Natural killer cell (primary cell): Measurements from ENCODE around the gene TWIST2. TPM values are rescaled to one million over a fixed set of nuclear protein-coding genes. Genes with fewer than 3 reads are reported as not detected.

Experiments used
- ATAC-seq, 3 donors: fragments of 150-1000 bp in 2 of 3; fragments of 200-7000 bp in 1 of 3; cut with Tn5 transposase; 1 replicate in 1 of 3; 2 replicates in 2 of 3; pipeline ENCODE4 v1.10.0; 2021; ENCODE audit warnings: mild to moderate bottlenecking in 2 of 3, moderate library complexity in 2 of 3
- DNase-seq, 2 donors: peaks; one replicate each; pipeline versions ENCODE4 v3.0.0 to v3.0.0-alpha.2; 2013 to 2021; ENCODE audit warnings: mixed read lengths in 1 of 2
- H3K27ac ChIP-seq: one replicate; pipeline ENCODE4 v1.5.1; 2013; ENCODE audit warnings: mild to moderate bottlenecking, low read length
- H3K27me3 ChIP-seq: one replicate; pipeline ENCODE4 v1.6.1; 2013; ENCODE audit warnings: low read length; ENCODE audit not compliant: control insufficient read depth, insufficient read depth
- H3K36me3 ChIP-seq: one replicate; pipeline ENCODE4 v1.6.1; 2013; ENCODE audit warnings: low read length; ENCODE audit not compliant: control insufficient read depth, insufficient read depth
- H3K4me1 ChIP-seq: one replicate; pipeline ENCODE4 v1.6.1; 2013; ENCODE audit warnings: low read length; ENCODE audit not compliant: control insufficient read depth, insufficient read depth
- H3K4me3 ChIP-seq: one replicate; pipeline ENCODE4 v1.5.1; 2013; ENCODE audit warnings: low read length
- H3K9me3 ChIP-seq: one replicate; pipeline ENCODE4 v1.6.1; 2013; ENCODE audit warnings: low read length; ENCODE audit not compliant: control insufficient read depth, insufficient read depth
- H3K27ac Mint-ChIP-seq, 2 donors: one replicate each; pipeline ENCODE4 v1.8.0; 2022; ENCODE audit warnings: mild to moderate bottlenecking in 2 of 2, mixed read lengths in 2 of 2, moderate library complexity in 1 of 2
- H3K27me3 Mint-ChIP-seq, 2 donors: one replicate each; pipeline ENCODE4 v1.8.0; 2022; ENCODE audit warnings: low read depth in 2 of 2, mixed read lengths in 2 of 2
- H3K36me3 Mint-ChIP-seq: one replicate; pipeline ENCODE4 v1.8.0; 2022; ENCODE audit warnings: mixed read lengths
- H3K4me1 Mint-ChIP-seq, 2 donors: one replicate each; pipeline ENCODE4 v1.8.0; 2022; ENCODE audit warnings: mixed read lengths in 2 of 2
- H3K4me3 Mint-ChIP-seq: one replicate; pipeline ENCODE4 v1.8.0; 2022; ENCODE audit warnings: mild to moderate bottlenecking, moderate library complexity, mixed read lengths
- H3K9me3 Mint-ChIP-seq, 2 donors: one replicate each; pipeline ENCODE4 v1.8.0; 2022; ENCODE audit warnings: mixed read lengths in 2 of 2
- WGBS: methylation state at CpG from one replicate; pipeline ENCODE4 v1.1.7; 2013; ENCODE audit warnings: missing lambda C conversion rate; ENCODE audit not compliant: insufficient coverage; 5-methylcytosine and 5-hydroxymethylcytosine counted together
- intact Hi-C: fragments of 100-400 bp; cut with micrococcal nuclease; formaldehyde crosslinking; loops from one replicate; pipeline ENCODE4 v1.14.2; 2022
- total RNA-seq, 4 donors: library from RNA; stranded (reverse); fragments of 120-200 nt in 1 of 4; gene quantifications; one replicate each; pipeline versions ENCODE4 v1.2.3 to v1.2.4, GENCODE V29; 2013 to 2022
- TF ChIP-seq, protein P1 (sequence below): fragments of 200-600 bp; IDR thresholded peaks from one replicate; pipeline ENCODE4 v1.8.0; 2022; ENCODE audit warnings: antibody characterized with exemption

The TWIST2 gene
- total RNA-seq, 3 donors from 2014 or later (not counting 1 experiment from before 2014, with no cell fraction given) = not detected

GRCh38 chr2:238863749-238864206 is 15.9 kb downstream of the TWIST2 start:
- TF ChIP-seq, protein P1, sequence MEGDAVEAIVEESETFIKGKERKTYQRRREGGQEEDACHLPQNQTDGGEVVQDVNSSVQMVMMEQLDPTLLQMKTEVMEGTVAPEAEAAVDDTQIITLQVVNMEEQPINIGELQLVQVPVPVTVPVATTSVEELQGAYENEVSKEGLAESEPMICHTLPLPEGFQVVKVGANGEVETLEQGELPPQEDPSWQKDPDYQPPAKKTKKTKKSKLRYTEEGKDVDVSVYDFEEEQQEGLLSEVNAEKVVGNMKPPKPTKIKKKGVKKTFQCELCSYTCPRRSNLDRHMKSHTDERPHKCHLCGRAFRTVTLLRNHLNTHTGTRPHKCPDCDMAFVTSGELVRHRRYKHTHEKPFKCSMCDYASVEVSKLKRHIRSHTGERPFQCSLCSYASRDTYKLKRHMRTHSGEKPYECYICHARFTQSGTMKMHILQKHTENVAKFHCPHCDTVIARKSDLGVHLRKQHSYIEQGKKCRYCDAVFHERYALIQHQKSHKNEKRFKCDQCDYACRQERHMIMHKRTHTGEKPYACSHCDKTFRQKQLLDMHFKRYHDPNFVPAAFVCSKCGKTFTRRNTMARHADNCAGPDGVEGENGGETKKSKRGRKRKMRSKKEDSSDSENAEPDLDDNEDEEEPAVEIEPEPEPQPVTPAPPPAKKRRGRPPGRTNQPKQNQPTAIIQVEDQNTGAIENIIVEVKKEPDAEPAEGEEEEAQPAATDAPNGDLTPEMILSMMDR = no peak
- no peak overlapping the region for H3K4me3 ChIP-seq
- no peaks in the 10 kb centered on the region for H3K9me3 ChIP-seq
- H3K9me3 Mint-ChIP-seq = no peaks in the 10 kb centered on the region
- H3K36me3 ChIP-seq = no peaks in the 10 kb centered on the region
- WGBS = 80% methylated on average over 7 of the region's 9 CpGs
- H3K4me1 ChIP-seq = no peaks in the 10 kb centered on the region
- no peak overlapping the region for H3K4me3 Mint-ChIP-seq
- H3K27me3 Mint-ChIP-seq = no peaks in the 10 kb centered on the region
- intact Hi-C loops = no loop called here
- no peaks in the 10 kb centered on the region for H3K4me1 Mint-ChIP-seq
- H3K27me3 ChIP-seq = no peaks in the 10 kb centered on the region
- ATAC-seq (no peak), DNase-seq (no peak)
- no peak overlapping the region for H3K27ac ChIP-seq
- no peak overlapping the region for H3K27ac Mint-ChIP-seq
- no peaks in the 10 kb centered on the region for H3K36me3 Mint-ChIP-seq

DNA sequence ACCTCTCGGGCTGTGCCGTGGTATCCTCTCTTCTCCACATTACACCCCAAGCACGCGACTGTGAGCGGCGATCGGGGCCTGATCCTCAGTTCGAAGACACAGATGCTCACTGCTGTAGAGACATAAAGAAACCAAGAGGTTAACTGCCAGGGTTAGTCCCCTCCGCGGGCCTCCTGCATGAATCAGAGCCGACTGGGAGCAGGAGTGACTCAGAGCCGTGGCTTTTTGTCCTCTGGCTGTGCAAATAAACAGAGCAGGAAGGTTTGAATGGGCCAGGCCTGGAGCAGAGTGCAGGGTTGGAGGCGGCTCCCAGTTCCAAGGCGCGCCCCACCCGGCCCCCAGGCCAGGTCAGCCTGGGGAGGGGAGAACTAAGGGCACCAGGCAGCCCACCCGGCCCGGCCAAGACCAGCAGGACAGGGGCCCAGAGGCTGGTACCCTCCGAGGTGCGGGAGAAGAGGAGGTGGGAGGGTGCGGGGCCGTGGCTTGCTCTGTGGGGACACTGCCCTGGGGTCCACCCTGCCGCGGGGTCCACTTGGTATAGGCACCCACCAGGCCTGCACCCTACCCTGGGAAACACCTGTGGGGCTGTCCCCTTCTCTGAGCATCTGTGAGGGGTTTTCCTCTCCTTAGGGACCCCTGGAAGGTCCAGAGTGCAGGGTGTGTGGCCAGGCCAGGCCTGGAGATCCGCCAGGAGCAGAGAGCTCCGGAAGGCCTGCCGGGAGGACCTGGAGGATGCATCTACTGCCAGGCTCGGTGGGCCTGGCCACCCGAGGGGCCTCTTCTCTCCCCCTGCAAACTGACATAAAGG is 16.5 kb downstream of the TWIST2 start:
- Histone ChIP-seq H3K9me3 (no peaks in the 10 kb centered on the region), H3K4me3 (no peak overlapping the region), H3K27me3 (no peaks in the 10 kb centered on the region), H3K36me3 (no peaks in the 10 kb centered on the region), H3K4me1 (no peaks in the 10 kb centered on the region), H3K27ac (no peak overlapping the region)
- WGBS = 64% methylated on average over 29 of the region's 29 CpGs
- intact Hi-C loops = no loop called here
- no peak overlapping the region for H3K27ac Mint-ChIP-seq
- H3K4me3 Mint-ChIP-seq = no peak overlapping the region
- no peak for ATAC-seq
- H3K9me3 Mint-ChIP-seq = no peaks in the 10 kb centered on the region
- no peaks in the 10 kb centered on the region for H3K4me1 Mint-ChIP-seq
- no peak for DNase-seq
- TF ChIP-seq, protein P1 = no peak
- H3K27me3 Mint-ChIP-seq = no peaks in the 10 kb centered on the region
- no peaks in the 10 kb centered on the region for H3K36me3 Mint-ChIP-seq

DNA sequence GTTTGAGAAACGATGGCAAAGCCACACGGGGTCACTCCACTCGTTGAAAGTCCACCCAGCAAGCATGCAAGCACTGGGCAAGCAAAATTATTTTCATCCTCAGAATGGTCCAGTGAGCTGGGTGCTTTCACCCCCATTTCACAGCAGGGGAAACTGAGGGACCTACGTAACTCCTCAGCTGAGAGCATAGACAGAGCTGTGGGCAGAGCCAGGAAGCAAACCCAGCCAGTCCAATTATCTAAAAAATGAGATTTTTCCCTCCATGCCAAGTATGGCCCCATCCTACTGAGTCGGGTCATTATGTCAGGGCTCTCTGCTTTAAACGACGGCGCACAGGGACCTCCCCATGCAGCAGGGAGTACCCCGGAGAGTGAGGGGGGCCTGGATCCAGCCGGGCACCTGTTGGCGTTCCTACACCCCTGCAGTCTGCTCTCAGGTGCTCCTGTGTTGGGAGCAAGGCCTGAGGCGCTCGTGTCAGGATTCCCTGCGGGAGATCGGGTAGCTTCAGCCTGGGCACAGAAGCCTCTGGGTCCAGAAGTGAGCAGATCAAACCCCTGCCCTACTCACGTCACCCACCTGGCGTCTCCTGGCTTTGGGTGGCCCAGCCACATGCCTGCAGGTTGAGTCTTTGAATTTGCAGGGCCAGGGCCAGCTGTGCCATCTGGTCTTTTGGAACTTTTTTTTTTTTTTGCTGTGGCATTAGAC is 17.3 kb downstream of the TWIST2 start:
- no peak overlapping the region for H3K4me3 ChIP-seq
- 81% methylated on average over 17 of the region's 17 CpGs for WGBS
- TF ChIP-seq, protein P1 = no peak
- DNase-seq = no peak
- H3K27me3 Mint-ChIP-seq = no peaks in the 10 kb centered on the region
- no peak overlapping the region for H3K4me3 Mint-ChIP-seq
- H3K27me3 ChIP-seq = no peaks in the 10 kb centered on the region
- no peaks in the 10 kb centered on the region for H3K9me3 ChIP-seq
- no peaks in the 10 kb centered on the region for H3K36me3 ChIP-seq
- intact Hi-C loops = no loop called here
- no peak overlapping the region for H3K27ac ChIP-seq
- no peak overlapping the region for H3K27ac Mint-ChIP-seq
- ATAC-seq = no peak
- H3K4me1 ChIP-seq = no peaks in the 10 kb centered on the region
- peaks cover 4 to 5% of the 10 kb centered on the region in 2 donors for H3K4me1 Mint-ChIP-seq
- H3K36me3 Mint-ChIP-seq = no peaks in the 10 kb centered on the region
- peaks cover 0 to 3% of the 10 kb centered on the region in 2 donors for H3K9me3 Mint-ChIP-seq
